HCT116 (cell line): Measurements from ENCODE around the gene HDAC8. TPM values are rescaled to one million over a fixed set of nuclear protein-coding genes. Genes with fewer than 3 reads are reported as not detected.
"Not testable (repeated sequence)": the region's sequence is repeated elsewhere in the genome, so short reads cannot be mapped to it uniquely, and the experiment has no call there.

Experiments
- ATAC-seq: fragments of 200-7000 bp; cut with Tn5 transposase; 2 replicates; pipeline ENCODE4 v1.9.1; 2020; ENCODE audit warnings: mild to moderate bottlenecking, moderate library complexity
- BruUV-seq: library from RNA; stranded (reverse); fragments of 400-500 nt; replicated peaks from 2 replicates; lab custom pipeline; 2021; lab: Mats Ljungman, UMichigan
- CTCF ChIA-PET: fragments of 300-600 bp; sonication (Branson Sonifier 250); formaldehyde crosslinking; loops from one replicate; lab custom pipeline; 2021; ENCODE audit warnings: antibody characterized with exemption; lab: Charles Lee
- POLR2A ChIA-PET: fragments of 300-600, 350-600 bp; sonication (Branson Sonifier 250); formaldehyde crosslinking; loops from one replicate; lab custom pipeline; 2021; ENCODE audit warnings: antibody characterized with exemption; lab: Charles Lee
- RAD21 ChIA-PET, 2 experiments: fragments of 300-600 bp; sonication (Branson Sonifier 250); formaldehyde crosslinking; loops; one replicate each; lab custom pipeline; 2023; ENCODE audit warnings: low total read pairs in 2 of 2; ENCODE audit not compliant: uncharacterized antibody in 2 of 2, unreplicated experiment in 2 of 2, low non-redundant PET in 1 of 2; lab: Charles Lee
- DNase-seq: peaks from one replicate; pipeline ENCODE4 v3.0.0-alpha.2; 2010; ENCODE audit warnings: low read depth, low spot score
- H2AFZ ChIP-seq: fragments of 200-600 bp; shearing (Covaris generic), sonication (generic); 2 replicates; pipeline ENCODE4 v1.6.1; 2017; ENCODE audit warnings: low read depth, mixed run types, mixed read lengths, antibody characterized with exemption, low read length; ENCODE audit not compliant: poor library complexity, severe bottlenecking
- H3K27ac ChIP-seq: 2 replicates; pipeline ENCODE4 v1.5.1; 2012; ENCODE audit warnings: low read depth, low read length
- H3K27me3 ChIP-seq: fragments of 200-600 bp; sonication (generic); 2 replicates; pipeline ENCODE4 v1.6.1; 2016; ENCODE audit warnings: mixed run types, low read length, mixed read lengths; ENCODE audit not compliant: insufficient read depth
- H3K36me3 ChIP-seq, 2 experiments: fragments of 200-500 bp in 1 of 2; fragments of 200-600 bp in 1 of 2; sonication (Bioruptor generic) in 1 of 2; sonication (generic) in 1 of 2; 2 replicates each; pipeline versions ENCODE4 v1.5.1 to v1.6.1; 2014 to 2016; ENCODE audit warnings: low read length in 2 of 2, inconsistent platforms in 1 of 2, mixed read lengths in 1 of 2, mixed run types in 1 of 2; ENCODE audit not compliant: insufficient read depth in 2 of 2, control insufficient read depth in 1 of 2
- H3K4me1 ChIP-seq, 2 experiments: fragments of 200-600 bp in 1 of 2; sonication (generic) in 1 of 2; 2 replicates each; pipeline versions ENCODE4 v1.5.1 to v1.6.1; 2012 to 2017; ENCODE audit warnings: low read length in 2 of 2, inconsistent platforms in 1 of 2, mild to moderate bottlenecking in 1 of 2, mixed read lengths in 1 of 2, mixed run types in 1 of 2, moderate library complexity in 1 of 2; ENCODE audit not compliant: insufficient read depth in 2 of 2, control insufficient read depth in 1 of 2
- H3K4me2 ChIP-seq: fragments of 200-600 bp; sonication (generic); 2 replicates; pipeline ENCODE4 v1.6.1; 2017; ENCODE audit warnings: mixed run types, low read length, mixed read lengths
- H3K4me3 ChIP-seq, 2 experiments: fragments of 200-600 bp in 1 of 2; sonication (generic) in 1 of 2; replicated peaks in 1 of 2; 2 replicates each; pipeline ENCODE4 v1.5.1; 2011 to 2016; ENCODE audit warnings: low read length in 2 of 2, control low read depth in 1 of 2, low read depth in 1 of 2, mild to moderate bottlenecking in 1 of 2, mixed read lengths in 1 of 2, mixed run types in 1 of 2
- H3K79me2 ChIP-seq: fragments of 200-600 bp; sonication (generic); 2 replicates; pipeline ENCODE4 v1.6.1; 2017; ENCODE audit warnings: mild to moderate bottlenecking, mixed run types, low read length, moderate library complexity, mixed read lengths; ENCODE audit not compliant: insufficient read depth
- H3K9ac ChIP-seq: fragments of 200-600 bp; sonication (generic); 2 replicates; pipeline ENCODE4 v1.6.1; 2016; ENCODE audit warnings: low read length, mixed read lengths
- H3K9me2 ChIP-seq: fragments of 200-600 bp; sonication (generic), shearing (Covaris generic); 2 replicates; pipeline ENCODE4 v1.6.1; 2017; ENCODE audit warnings: mixed run types, mild to moderate bottlenecking, moderate library complexity; ENCODE audit not compliant: insufficient read depth
- H3K9me3 ChIP-seq, 2 experiments: fragments of 200-500 bp in 1 of 2; fragments of 200-600 bp in 1 of 2; sonication (Bioruptor generic) in 1 of 2; sonication (generic) in 1 of 2; 2 replicates each; pipeline ENCODE4 v1.6.1; 2014 to 2017; ENCODE audit warnings: low read length in 2 of 2, mixed read lengths in 2 of 2, inconsistent platforms in 1 of 2, low read depth in 1 of 2, mild to moderate bottlenecking in 1 of 2, mixed run types in 1 of 2, moderate library complexity in 1 of 2; ENCODE audit not compliant: control insufficient read depth in 1 of 2, insufficient read depth in 1 of 2
- H4K20me1 ChIP-seq: fragments of 200-600 bp; sonication (generic), shearing (Covaris generic); 2 replicates; pipeline ENCODE4 v1.6.1; 2017; ENCODE audit warnings: mixed run types, mild to moderate bottlenecking, moderate library complexity; ENCODE audit not compliant: insufficient read depth
- CEBPB ChIP-seq: IDR thresholded peaks from 2 replicates; pipeline ENCODE4 v1.6.1; 2012; ENCODE audit warnings: low read depth
- EZH2 ChIP-seq: fragments of 200-600 bp; sonication (generic); IDR thresholded peaks from 2 replicates; pipeline ENCODE4 v1.6.1; 2017; ENCODE audit warnings: antibody characterized with exemption, mixed run types
- MAX ChIP-seq: IDR thresholded peaks from 2 replicates; pipeline ENCODE4 v1.6.1; 2012
- POLR2A ChIP-seq: IDR thresholded peaks from 2 replicates; pipeline ENCODE4 v1.7.0; 2011; ENCODE audit warnings: borderline replicate concordance; ENCODE audit not compliant: insufficient read depth, insufficient read length; ENCODE audit errors: extremely low read depth
- POLR2AphosphoS5 ChIP-seq: IDR thresholded peaks from 2 replicates; pipeline ENCODE4 v1.6.1; 2011; ENCODE audit warnings: mild to moderate bottlenecking, low read depth, low read length, moderate library complexity
- intact Hi-C: fragments of 100-400 bp; cut with micrococcal nuclease; formaldehyde crosslinking; loops from 2 replicates; pipeline ENCODE4 v1.10.0; 2022
- total RNA-seq: library from RNA; stranded (reverse); gene quantifications from one replicate; pipeline ENCODE4 v1.2.1, GENCODE V29; 2021; ENCODE audit not compliant: unreplicated experiment

Gene HDAC8
- total RNA-seq, 1 experiment from 2014 or later, result 24.1 TPM

GRCh38 chrX:72326605-72327300 lies 245.9 kb downstream of the HDAC8 start:
- Histone ChIP-seq H3K36me3 (no peaks in the 10 kb centered on the region), H2AFZ (no peak overlapping the region), H3K4me3 (no peak overlapping the region), H3K27me3 (no peaks in the 10 kb centered on the region), H3K9ac (no peak overlapping the region), H3K4me1 (no peaks in the 10 kb centered on the region), H3K4me2 (no peak overlapping the region), H3K9me2 (no peaks in the 10 kb centered on the region), H3K27ac (no peak overlapping the region), H3K79me2 (no peaks in the 10 kb centered on the region), H4K20me1 (no peaks in the 10 kb centered on the region), H3K9me3 (no peaks in the 10 kb centered on the region)
- POLR2A ChIA-PET, result no interaction called here
- DNase-seq (no peak), ATAC-seq (no peak)
- CTCF ChIA-PET, result no interaction called here
- intact Hi-C loops, result no loop called here
- RAD21 ChIA-PET, result no interaction called here
- TF ChIP-seq EZH2 (no peak), MAX (no peak), CEBPB (no peak), POLR2A (no peak), POLR2AphosphoS5 (no peak)
- BruUV-seq, result no TSS peak

- CTCF ChIA-PET, result not testable (repeated sequence)
Measured at GRCh38 chrX:72319651-72320050, 253.0 kb downstream of the HDAC8 start.

More at GRCh38 chrX:72319651-72320050, 253.0 kb downstream of the HDAC8 start:
- DNase-seq, H3K9ac ChIP-seq, intact Hi-C loops, H3K4me2 ChIP-seq, H4K20me1 ChIP-seq, H3K4me3 ChIP-seq, H3K9me3 ChIP-seq, H3K27ac ChIP-seq, H3K79me2 ChIP-seq, H3K27me3 ChIP-seq, H2AFZ ChIP-seq, H3K4me1 ChIP-seq, H3K36me3 ChIP-seq, H3K9me2 ChIP-seq, ATAC-seq, BruUV-seq: not testable (repeated sequence)
- ChIA-PET POLR2A (interaction anchor here (1.3 kb wide), 1 partner anchor 42 kb away, joined by 5 read pairs; the partner anchor contains the start of gene RPS4X), RAD21 (interaction anchor here in 1 of 2 experiments (0.5 kb wide), 1 partner anchor 14 kb away, joined by 5 read pairs; the partner anchor contains the start of gene CITED1)
